M059J (cell line): Measurements from ENCODE around the gene DST. TPM values are rescaled to one million over a fixed set of nuclear protein-coding genes. Genes with fewer than 3 reads are reported as not detected.

Source experiments
- DNase-seq: peaks from one replicate; pipeline ENCODE4 v3.0.0-alpha.2; 2012; ENCODE audit warnings: low read depth
- total RNA-seq: library from RNA; depleted of rRNA; stranded (reverse); fragments of >200 nt; shearing (Covaris generic); gene quantifications from 2 replicates; pipeline ENCODE4 v1.2.3, GENCODE V29; 2014; rRNA removed

Gene DST
- 136 and 179 TPM in 2 replicates for total RNA-seq

- peak; percentile 95 for DNase-seq
These were observed at the start of gene DST for GRCh38 chr6:56642366-56643261. Gene DST, minus strand, starts transcription at chr6:56642889.

- no peak for DNase-seq
These were observed 49.1 kb upstream of the DST start for GRCh38 chr6:56691814-56692213.

- peak; percentile 52 for DNase-seq
These were observed 48.6 kb upstream of the DST start for GRCh38 chr6:56691286-56691595.

- peak; percentile 82 for DNase-seq
These were observed 48.0 kb upstream of the DST start for GRCh38 chr6:56690519-56691285.

GRCh38 chr6:56689663-56690062 is 47.0 kb upstream of the DST start:
- no peak for DNase-seq

GRCh38 chr6:56689114-56689513 is 46.4 kb upstream of the DST start:
- DNase-seq, result no peak

- DNase-seq, result peak; percentile 40
These were observed 45.8 kb upstream of the DST start for GRCh38 chr6:56688521-56688920.

GRCh38 chr6:56687551-56687950 is 44.9 kb upstream of the DST start:
- no peak for DNase-seq

GRCh38 chr6:56686429-56686828 is 43.7 kb upstream of the DST start:
- no peak for DNase-seq

- DNase-seq, result no peak
These were observed 43.3 kb upstream of the DST start for GRCh38 chr6:56685994-56686393.

GRCh38 chr6:56685102-56685733 is 42.5 kb upstream of the DST start:
- DNase-seq, result no peak

GRCh38 chr6:56684342-56685101 is 41.8 kb upstream of the DST start:
- no peak for DNase-seq

GRCh38 chr6:56683882-56684281 is 41.2 kb upstream of the DST start:
- DNase-seq, result peak; percentile 88

- DNase-seq, result no peak
These were observed 39.9 kb upstream of the DST start for GRCh38 chr6:56682635-56683034.

GRCh38 chr6:56677559-56677958 is 34.9 kb upstream of the DST start:
- peak; percentile 80 for DNase-seq

- no peak for DNase-seq
These were observed 29.2 kb upstream of the DST start for GRCh38 chr6:56671651-56672461.

GRCh38 chr6:56671160-56671559 is 28.5 kb upstream of the DST start:
- no peak for DNase-seq

- no peak for DNase-seq
These were observed 26.4 kb upstream of the DST start for GRCh38 chr6:56669041-56669440.

GRCh38 chr6:56668158-56668557 is 25.5 kb upstream of the DST start:
- DNase-seq, result no peak

GRCh38 chr6:56667336-56667735 is 24.6 kb upstream of the DST start:
- DNase-seq, result peak; percentile 43

- no peak for DNase-seq
These were observed 21.3 kb upstream of the DST start for GRCh38 chr6:56664029-56664428.
